NCI-H1436 treated with DMSO at 0.1 percent for 48 hours (cell line): Measurements from ENCODE around the gene IL2RG.
A peak's percentile ranks its signal among the peaks of the same experiment; 100 is the strongest.

Source experiments
- DNase-seq: peaks from one replicate; lab custom pipeline; 2025; lab: John Stamatoyannopoulos, UW

IL2RG gene

DNA sequence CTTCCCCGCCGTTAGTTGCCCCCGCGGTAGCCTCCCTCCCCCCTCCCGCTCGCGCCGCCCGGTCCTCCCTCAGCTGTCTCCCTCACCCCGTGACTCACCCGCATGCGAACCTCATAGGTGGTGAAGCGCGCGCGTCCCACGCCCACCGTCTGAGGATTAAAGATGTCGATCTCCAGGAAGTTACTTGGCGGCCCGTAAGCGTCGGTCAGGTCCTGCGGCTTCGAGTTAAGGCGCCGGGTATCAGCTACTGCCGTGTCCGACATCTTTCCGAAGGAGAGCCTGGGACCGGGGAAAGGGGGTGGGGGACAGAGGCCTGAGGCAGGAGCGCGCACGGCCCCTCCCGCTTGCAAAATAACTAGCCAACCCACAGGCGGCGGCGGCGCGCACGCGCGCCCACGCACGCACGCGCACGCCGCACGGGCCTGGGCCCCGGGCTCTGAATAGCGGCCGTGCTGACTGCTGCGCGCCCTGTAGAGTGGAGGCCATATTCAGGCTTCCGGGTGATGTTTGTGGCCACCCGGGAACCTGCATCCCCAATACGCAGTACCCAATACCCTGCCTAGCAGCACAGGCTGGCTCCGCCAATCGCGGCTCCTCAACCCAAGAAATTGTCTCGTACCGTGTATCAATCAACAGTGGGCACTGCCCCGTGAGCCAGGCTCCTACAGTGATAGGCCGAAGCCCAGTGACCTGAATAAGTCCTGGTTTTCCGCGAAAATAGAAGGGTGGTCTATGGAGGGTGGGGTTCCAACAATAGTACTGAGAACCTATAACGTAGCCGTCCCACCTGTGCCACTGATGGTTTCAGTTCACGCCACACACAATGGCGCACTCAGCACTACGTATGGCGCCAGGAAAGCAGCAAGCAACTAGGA is 43.1 kb downstream of the IL2RG start, which contains the start of gene SNX12:
TSS of gene SNX12 (minus strand) at position 291 of the 875 bp plus-strand sequence. CDS start at position 263, 28 bp downstream.
- DNase-seq, result peak; percentile 82

GRCh38 chrX:71067712-71068043 is 43.7 kb downstream of the IL2RG start:
- no peak for DNase-seq

DNA sequence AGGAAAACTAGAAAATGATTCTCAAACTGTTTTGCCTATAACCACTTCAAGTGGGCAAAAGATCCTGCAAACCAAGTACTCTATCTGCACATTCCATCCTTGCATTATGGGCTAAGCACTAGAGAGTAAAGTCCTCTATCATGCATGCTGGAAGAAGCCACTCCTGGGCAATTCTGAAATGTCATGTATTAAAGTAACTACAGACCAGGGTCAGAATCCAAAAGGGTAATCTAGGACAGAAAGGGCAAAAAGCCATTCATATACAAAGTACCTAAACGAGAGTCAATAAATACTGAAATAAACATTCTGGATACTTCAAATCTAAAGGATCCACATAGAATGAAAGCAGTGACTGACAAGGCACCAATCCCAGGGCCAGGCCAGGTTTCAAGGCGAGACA is 44.3 kb downstream of the IL2RG start:
- DNase-seq, result no peak

DNA sequence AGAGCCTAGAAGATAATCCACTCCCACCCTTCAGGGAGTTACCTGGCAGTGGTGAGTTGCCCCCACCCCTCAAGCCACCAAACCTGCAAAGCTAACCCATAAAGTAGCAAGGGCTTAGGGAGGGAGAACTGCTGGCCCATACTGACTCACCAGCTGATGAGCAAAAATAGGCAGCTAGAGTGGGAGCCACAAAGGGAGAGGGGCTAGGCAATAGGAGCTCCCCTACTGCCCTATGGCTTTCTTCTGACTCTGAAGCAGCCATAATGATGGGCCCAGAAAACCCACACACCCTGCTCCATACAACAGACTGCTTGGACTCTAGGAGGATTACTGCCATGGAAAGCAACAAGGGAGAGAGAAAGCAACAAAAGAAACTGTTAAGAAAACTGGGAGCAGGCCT is 51.2 kb downstream of the IL2RG start:
- no peak for DNase-seq

GRCh38 chrX:71057848-71058530 is 53.4 kb downstream of the IL2RG start:
- no peak for DNase-seq
